Measurements from ENCODE around the gene SPARC. TPM values are rescaled to one million over a fixed set of nuclear protein-coding genes. Genes with fewer than 3 reads are reported as not detected.

The SPARC gene
- total RNA-seq, 1 experiment from 2014 or later = 320 TPM

- WGBS (ENCODE audit: extremely low coverage, insufficient read length, low lambda C conversion rate) = no CpG with 5 or more reads among the region's 3 CpGs
- H4K91ac ChIP-seq (ENCODE audit: insufficient read length, low read depth, low read length) = no peak overlapping the region
- H4K8ac ChIP-seq (replicated peaks; ENCODE audit: insufficient read length, low read depth, low read length) = no peak overlapping the region
- H2BK15ac ChIP-seq (ENCODE audit: low read depth, low read length) = no peak overlapping the region
- Mint-ChIP-seq H3K4me3 (peak overlapping the region in 1 of 2 experiments; percentile 5; a peak in 1 of 5 replicates), H3K27me3 (ENCODE audit: low read depth) (no peaks in the 10 kb centered on the region), H3K9me3 (no peaks in the 10 kb centered on the region), H3K4me1 (peaks cover 43 to 46% of the 10 kb centered on the region in 2 experiments), H3K27ac (peak overlapping the region; percentile 61 to 84 (median 68)), H3K36me3 (ENCODE audit: insufficient read depth in 1 of 3, low read depth in 3 of 3) (peaks cover 22 to 45% (median 39%) of the 10 kb centered on the region in 3 experiments; a peak in 6 of 7 replicates)
- H2BK120ac ChIP-seq (ENCODE audit: low read depth, low read length, poor library complexity, severe bottlenecking) = no peak overlapping the region
- DNase-seq = no peak
- peaks cover 11% of the 10 kb centered on the region; the same call in 1 of the 2 replicates for H3K4me1 ChIP-seq (ENCODE audit: insufficient read depth, low read length)
- H4K5ac ChIP-seq (ENCODE audit: insufficient read length, low read depth, low read length) = no peak overlapping the region
- no peak overlapping the region for H2BK5ac ChIP-seq (ENCODE audit: insufficient read length, low read length)
- no peak overlapping the region for H3K56ac ChIP-seq (ENCODE audit: insufficient read length, low read depth, low read length)
- no peaks in the 10 kb centered on the region for H3K23me2 ChIP-seq (ENCODE audit: insufficient read length, low read depth, low read length, poor library complexity, severe bottlenecking)
- H2AK5ac ChIP-seq (ENCODE audit: insufficient read length, low read length) = no peak overlapping the region
- TF ChIP-seq CTCF (conservative IDR thresholded peaks at IDR 0.05) = no peak
- H2AFZ ChIP-seq (ENCODE audit: low read length) = no peak overlapping the region
- no peaks in the 10 kb centered on the region for H3K27me3 ChIP-seq (ENCODE audit: insufficient read depth, low read length)
- no peak overlapping the region for H3K23ac ChIP-seq (ENCODE audit: insufficient read length, low read depth, low read length)
- no peaks in the 10 kb centered on the region for H4K20me1 ChIP-seq (ENCODE audit: control insufficient read depth, insufficient read depth, insufficient read length)
- no peak overlapping the region for H2BK12ac ChIP-seq (ENCODE audit: insufficient read length, low read depth, low read length)
- H3K18ac ChIP-seq (ENCODE audit: insufficient read length, low read depth, low read length) = no peak overlapping the region
- H3K4me2 ChIP-seq (ENCODE audit: insufficient read depth, insufficient read length, low read length) = no peak overlapping the region
- no peaks in the 10 kb centered on the region for H3K9me3 ChIP-seq (ENCODE audit: control insufficient read depth, low read depth, low read length)
- H3K14ac ChIP-seq (ENCODE audit: insufficient read depth, low read length) = no peak overlapping the region
- no peak overlapping the region for H3K27ac ChIP-seq (ENCODE audit: insufficient read length, low read depth, low read length)
- no peaks in the 10 kb centered on the region for H3K79me2 ChIP-seq (ENCODE audit: insufficient read depth, low read length)
- no peaks in the 10 kb centered on the region for H3K79me1 ChIP-seq (ENCODE audit: insufficient read depth, low read depth, low read length, poor library complexity, severe bottlenecking)
- no peak overlapping the region for H3K9ac ChIP-seq (ENCODE audit: extremely low read depth, insufficient read length, low read length)
- no peak overlapping the region for H3K4ac ChIP-seq (ENCODE audit: low read depth, low read length)
- H2BK20ac ChIP-seq (ENCODE audit: low read depth, low read length, poor library complexity, severe bottlenecking) = no peak overlapping the region
- no peak overlapping the region for H3T11ph ChIP-seq (ENCODE audit: low read length)
These were observed 11.0 kb downstream of the SPARC start for GRCh38 chr5:151675611-151676313.

Measured in H9 (cell line).